NCI-H1694 treated with DMSO at 0.1 percent for 48 hours (cell line): ENCODE data around the gene CREBBP.

Source experiments
- DNase-seq: peaks from one replicate; lab custom pipeline; 2025; lab: John Stamatoyannopoulos, UW

Gene CREBBP

GRCh38 chr16:3767333-3767986 is 113.1 kb downstream of the CREBBP start:
- no peak for DNase-seq

GRCh38 chr16:3766177-3766576 is 114.3 kb downstream of the CREBBP start:
- DNase-seq, result no peak

DNA sequence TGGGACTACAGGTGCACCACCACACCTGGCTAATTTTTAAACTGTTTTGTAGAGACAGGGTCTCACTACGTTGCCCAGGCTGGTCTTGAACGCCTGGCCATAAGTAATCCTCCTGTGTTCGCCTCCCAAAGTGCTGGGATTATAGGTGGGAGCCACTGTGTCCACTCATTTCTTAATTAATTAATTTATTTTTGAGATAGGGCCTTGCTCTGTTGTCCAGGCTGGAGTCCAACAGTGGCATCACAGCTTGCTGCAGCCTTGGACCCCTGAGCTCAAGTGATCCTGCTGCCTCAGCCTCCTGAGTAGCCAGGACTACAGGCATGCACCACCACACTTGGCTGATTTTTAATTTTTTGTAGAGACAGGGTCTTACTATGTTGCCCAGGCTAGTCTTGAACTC is 116.1 kb downstream of the CREBBP start:
- no peak for DNase-seq

GRCh38 chr16:3762107-3762750 is 118.3 kb downstream of the CREBBP start:
- DNase-seq, result no peak

DNA sequence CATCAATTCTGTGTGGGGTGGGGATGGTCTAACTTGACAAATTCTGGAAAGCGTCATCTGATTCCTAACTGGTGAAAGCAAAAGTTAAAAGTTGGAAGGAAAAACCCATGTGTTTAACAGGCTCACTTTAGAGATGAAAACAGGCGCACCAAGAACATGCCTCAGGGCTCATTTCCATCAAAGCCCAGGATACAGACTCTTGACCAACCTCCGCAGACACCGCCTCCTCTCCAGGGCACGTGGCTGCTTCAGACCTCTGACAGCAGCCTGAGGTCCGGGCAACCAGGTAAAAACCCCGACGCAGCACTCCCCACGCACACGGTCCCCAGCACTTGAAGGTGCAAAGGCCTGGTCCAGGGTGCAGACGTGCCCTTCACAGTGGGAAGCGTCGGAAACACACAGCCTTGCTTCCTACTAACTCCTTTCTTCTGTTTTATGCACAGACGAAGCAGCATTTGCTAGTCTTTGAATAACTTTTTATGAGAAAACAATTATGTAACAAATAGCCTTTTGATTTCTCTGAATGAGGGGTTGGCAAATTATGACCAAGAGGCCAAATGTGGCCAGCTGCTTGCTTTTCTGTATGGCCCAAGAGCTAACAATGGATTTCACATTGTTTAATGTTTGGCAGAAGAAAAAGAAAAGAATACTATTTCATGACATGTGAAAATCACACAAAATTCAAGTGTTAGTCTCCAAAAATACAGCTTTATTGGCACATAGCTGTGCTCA is 119.0 kb downstream of the CREBBP start:
- no peak for DNase-seq

DNA sequence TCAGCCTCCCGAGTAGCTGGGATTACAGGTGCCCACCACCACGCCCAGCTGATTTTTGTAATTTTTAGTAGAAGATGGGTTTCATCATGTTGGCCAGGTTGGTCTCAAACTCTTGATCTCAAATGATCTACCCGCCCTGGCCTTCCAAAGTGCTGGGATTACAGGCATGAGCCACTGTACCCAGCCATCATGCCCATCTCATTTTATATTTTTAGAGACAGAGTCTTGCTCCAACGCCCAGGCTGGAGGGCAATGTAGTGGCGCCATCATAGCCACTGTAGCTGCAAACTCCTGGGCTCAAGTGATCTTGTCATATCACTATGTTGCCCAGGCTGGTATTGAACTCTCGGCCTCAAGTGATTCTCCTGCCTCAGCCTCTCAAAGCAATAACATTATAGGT is 120.0 kb downstream of the CREBBP start:
- no peak for DNase-seq

DNA sequence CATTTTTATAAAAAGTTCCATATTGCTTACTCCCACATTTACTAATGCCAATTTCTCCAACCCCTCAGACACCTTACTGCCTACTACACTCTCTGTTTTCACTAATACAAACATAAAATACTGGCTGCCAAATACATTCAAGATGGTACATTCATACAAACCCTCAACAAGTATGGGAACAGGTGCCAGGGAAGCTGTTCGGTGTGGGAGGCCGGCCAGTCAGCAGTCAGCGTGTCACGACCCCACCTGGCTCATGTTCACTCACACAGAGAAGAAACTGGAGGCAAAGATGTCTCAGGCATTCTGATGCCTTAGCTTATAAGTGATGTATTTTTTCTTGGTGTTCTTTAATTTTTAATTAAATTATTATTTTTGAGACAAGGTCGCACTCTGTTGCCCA is 120.8 kb downstream of the CREBBP start:
- no peak for DNase-seq

GRCh38 chr16:3756113-3756512 is 124.4 kb downstream of the CREBBP start:
- DNase-seq, result no peak

DNA sequence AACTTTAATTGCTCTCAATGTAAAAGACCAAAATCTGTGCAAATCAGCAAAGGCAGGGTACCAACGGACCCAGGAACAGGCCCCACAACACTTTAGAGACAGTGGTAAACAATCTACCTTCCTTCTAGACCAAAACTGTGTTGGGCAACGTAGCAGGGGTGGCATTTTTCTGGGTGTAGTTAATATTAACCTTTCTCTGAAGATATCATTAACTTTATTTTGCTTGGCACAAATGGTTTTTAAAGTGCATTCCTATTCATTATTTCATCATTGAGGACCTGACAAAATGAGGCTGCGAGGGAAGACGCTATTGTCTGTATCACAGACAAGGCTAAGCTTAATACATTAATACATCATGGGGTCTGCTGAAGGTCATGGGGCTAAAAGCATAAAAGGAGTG is 125.3 kb downstream of the CREBBP start:
- DNase-seq, result no peak

DNA sequence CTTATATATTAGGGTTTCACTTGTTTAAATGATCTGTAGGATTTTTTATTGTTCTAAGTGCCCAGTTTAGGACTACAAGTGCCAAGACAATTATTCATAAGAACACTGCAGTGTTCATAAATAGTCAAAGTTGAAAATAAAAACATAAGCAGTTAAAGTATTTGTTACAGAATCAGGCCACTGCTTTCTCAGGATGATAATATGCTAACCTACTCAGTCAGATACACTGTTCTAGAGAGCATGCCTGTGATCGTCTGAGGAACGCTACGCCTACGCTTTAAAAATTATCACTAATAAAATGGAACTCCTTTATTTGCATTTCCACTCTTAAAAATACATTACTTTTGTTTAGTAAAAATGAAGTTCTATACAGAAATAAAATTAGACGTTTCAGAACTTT is 125.7 kb downstream of the CREBBP start:
- DNase-seq, result no peak

DNA sequence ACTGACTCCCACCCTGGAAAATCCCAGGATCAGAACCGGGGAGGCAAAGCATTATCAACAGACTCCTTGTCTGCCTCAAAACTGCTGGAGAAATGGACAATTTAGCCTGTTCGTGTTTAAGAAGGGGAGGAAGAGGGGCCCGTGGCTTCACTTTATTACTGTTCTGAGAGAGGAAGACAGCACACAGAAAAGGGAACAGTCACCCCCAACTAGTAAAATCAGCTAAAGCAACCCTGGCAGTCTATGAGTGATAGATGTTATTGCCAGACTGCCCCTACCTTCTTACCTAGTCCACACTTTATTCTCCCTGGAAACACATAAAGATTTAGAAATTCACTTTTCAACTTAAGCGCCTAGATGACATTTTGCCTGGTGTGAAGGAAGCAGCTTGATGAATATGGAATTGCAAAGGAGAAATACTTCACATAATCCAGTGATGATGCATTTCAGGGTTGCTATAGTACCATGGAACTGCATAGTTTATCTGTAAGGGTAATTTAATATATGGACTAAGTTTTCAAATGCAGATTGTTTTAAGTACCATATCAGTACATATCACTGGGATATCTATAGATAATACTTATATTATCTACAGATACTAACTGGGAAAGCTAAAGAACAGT is 126.3 kb downstream of the CREBBP start:
- no peak for DNase-seq

DNA sequence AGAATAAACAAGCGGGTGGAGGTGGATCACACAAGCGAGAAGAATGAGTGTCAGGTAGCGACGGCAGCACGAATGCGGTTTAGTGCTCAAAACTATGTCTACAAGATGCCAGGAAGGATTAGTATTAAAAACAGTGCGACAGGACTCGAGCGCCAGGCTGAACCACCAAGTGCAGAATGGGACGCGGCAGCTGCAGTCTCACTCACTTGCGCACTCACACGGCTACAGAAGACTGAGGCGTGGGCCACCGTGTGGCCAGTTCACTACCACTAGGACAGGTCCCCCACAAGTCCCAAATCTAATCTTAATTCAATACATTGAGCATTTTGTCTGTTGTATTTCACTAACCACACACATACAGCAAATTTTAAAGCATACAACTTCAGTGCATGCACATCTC is 127.5 kb downstream of the CREBBP start:
- no peak for DNase-seq

DNA sequence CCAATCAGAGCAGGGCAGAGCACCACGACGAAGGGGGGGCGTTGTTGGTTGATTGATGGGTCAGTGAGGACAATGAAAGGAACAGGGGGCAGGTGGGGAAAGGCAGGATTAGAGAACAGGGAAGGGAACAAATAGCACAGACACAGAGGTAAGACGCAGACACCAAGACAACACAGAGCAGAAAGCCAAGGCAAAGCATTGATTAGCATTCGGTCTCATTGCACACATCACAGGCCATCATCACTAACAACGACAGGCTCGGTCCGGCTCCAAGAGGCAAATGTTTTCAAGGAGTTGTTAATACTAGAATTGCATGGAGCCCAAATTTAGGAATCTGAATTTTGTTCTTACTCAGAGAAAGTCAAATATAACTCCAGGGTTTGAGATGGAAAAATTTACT is 128.6 kb downstream of the CREBBP start:
- DNase-seq, result no peak

- no peak for DNase-seq
Measured at GRCh38 chr16:3748307-3748706, 132.2 kb downstream of the CREBBP start.

DNA sequence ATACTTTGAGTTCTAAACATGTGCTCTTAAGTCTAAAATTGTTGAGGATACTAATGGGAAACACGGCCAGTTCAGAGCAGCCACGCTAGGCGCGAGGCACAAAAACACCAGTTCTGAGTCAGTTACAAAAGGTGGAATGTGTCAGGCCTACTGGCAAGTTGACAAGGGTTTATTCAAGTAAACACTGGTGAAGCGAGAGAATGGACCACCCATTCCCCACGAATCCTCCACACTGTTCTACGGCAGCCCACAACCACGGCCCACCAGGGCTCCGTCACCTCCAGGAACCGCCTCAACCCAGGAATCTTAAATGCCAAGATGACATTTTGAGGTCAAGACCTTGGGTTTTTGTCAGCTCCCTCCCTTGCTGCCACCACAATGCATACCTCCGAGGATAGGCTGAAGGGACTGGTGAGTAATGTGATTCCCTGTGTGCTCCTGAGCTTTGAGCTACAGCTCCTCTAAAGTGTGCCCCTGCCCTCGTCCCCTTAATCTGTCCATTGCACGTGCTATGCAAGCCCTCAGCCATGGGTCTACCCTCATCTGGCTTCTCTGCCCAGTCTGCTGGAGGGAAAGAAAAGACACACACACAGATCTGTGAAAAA is 134.7 kb downstream of the CREBBP start:
- no peak for DNase-seq

DNA sequence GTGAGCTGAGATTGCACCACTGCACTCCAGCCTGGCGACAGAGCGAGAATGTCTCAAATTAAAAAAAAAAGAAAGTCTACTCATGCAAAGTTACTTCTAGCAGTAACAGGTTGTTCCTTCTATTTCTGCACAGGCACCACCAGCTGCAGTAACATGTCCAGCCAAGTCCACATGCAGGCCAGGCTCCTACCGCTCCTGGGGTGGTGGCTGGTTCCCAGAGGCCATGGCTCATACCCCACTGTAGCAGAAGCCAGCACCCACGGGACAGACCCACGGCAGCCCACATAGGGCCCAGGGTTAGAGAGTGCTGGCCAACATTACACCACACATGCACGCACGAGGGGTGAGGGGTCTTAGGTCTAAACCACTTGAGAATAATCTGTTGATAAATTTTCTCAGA is 136.5 kb downstream of the CREBBP start:
- no peak for DNase-seq

DNA sequence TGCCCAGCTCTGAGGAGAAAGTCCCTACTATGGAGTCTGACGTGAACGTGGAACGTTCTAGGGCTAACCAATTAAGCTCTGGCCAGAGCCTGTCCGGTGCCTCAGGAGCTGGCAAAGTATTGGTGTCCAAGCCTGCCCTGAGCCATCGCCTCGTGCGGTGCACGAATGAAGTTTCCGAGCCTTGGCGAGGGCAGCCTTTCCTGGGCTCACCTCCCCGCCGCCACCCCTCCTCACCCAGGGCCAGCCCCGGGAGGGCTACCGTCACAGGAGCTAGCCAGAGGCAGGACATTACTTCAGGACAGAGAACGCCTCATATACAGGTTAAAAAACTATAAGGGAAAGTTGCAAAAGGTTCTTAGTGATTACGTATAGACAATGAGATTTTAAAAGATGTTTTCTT is 139.6 kb downstream of the CREBBP start:
- DNase-seq, result no peak

GRCh38 chr16:3740186-3740585 is 140.3 kb downstream of the CREBBP start:
- no peak for DNase-seq

DNA sequence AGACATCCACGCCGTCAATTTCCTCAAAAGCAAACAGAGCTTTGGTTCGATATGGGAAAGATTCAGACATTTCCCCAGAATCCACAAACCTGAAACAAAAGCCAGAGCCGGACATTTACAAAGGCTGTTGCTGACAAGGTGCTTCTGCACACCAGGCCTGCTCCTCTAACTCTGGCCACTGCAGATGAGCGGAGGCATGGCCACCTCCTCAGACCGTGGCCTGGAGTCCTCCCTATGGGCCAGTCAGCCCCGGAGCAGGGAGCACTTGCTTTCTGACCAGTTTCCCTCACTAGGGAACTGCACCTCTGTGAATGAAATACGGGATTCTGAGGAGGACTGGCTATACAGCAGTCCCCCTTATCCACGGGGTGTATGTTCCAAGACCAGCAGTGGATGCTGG is 140.9 kb downstream of the CREBBP start:
- DNase-seq, result no peak

- no peak for DNase-seq
Measured at GRCh38 chr16:3738541-3738940, 142.0 kb downstream of the CREBBP start.

- DNase-seq, result no peak
Measured at GRCh38 chr16:3738128-3738527, 142.4 kb downstream of the CREBBP start.

DNA sequence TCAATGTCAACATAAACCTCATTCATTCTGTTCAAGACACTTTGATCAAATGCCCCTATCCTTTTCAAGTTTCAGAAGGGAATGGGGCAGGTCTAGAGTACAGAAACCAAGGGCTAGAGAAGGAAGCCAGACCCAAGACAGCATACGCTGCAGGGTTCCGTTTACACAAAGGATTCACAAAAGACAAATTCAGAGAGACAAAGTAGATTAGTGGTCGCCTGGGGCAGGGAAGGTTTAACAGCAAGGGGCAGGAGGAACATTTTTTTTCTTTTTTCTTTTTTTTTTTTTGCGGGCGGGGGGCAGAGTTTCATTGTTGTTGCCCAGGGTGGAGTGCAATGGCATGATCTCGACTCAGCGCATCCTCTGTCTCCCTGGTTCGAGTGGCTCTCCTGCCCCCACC is 143.3 kb downstream of the CREBBP start:
- no peak for DNase-seq

DNA sequence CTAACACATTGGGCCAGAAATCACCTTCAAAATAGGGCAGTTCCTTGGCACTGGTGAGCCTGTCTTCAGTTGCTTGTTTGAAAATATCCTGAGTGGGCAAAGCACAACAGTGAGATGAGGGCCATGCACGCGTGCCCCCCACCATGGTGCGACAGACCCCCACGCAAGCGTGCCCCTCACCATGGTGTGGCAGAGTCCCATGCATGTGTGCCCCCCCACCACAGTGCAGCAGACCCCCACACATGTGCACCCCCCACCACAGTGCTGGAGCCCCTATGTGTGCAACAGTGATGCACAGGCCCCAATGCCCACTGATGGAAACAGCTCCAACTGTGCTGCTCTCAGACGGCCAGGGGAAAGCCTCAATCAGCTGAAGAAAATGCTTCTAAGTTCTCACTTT is 144.4 kb downstream of the CREBBP start:
- no peak for DNase-seq
